AG04449 (cell line): Measurements from ENCODE around the gene MAST3.
"Not testable (repeated sequence)": the region's sequence is repeated elsewhere in the genome, so short reads cannot be mapped to it uniquely, and the experiment has no call there.

Experiments
- CTCF ChIA-PET: fragments of 350-600 bp; formaldehyde crosslinking; extraction: SDS; loops from one replicate; lab custom pipeline; 2021; ENCODE audit warnings: antibody characterized with exemption; lab: Yijun Ruan, JAX
- POLR2A ChIA-PET: fragments of 400-600, 350-600 bp; formaldehyde crosslinking; extraction: SDS; loops from one replicate; lab custom pipeline; 2020; ENCODE audit warnings: antibody characterized with exemption, inconsistent platforms; lab: Yijun Ruan, JAX
- DNase-seq: peaks from one replicate; pipeline ENCODE4 v3.0.0-alpha.2; 2010; ENCODE audit warnings: low read depth, low spot score
- H3K4me3 ChIP-seq: 2 replicates; pipeline ENCODE4 v1.5.1; 2011; ENCODE audit warnings: low read depth, mild to moderate bottlenecking, control low read depth, low read length
- CTCF ChIP-seq: IDR thresholded peaks from one replicate; pipeline ENCODE4 v1.5.1; 2011; ENCODE audit warnings: mild to moderate bottlenecking, moderate library complexity, low read length, control low read depth, inconsistent platforms; ENCODE audit not compliant: insufficient read depth; ENCODE audit errors: missing control alignments

MAST3 gene

GRCh38 chr19:18157465-18158063, 60.0 kb downstream of the MAST3 start:
- ChIA-PET CTCF (interaction anchor here (1.0 to 5.0 kb wide), 3 partner anchors 12 to 96 kb away, joined by 3 to 66 read pairs (median 8); a partner anchor contains a TSS), POLR2A (no interaction called here)
- TF ChIP-seq CTCF, result no peak
- H3K4me3 ChIP-seq, result no peak overlapping the region
- no peak for DNase-seq

GRCh38 chr19:18158467-18158866, 60.9 kb downstream of the MAST3 start:
- TF ChIP-seq CTCF, result no peak
- CTCF ChIA-PET, result interaction anchor here (0.6 to 5.0 kb wide), 4 partner anchors 11 to 95 kb away, joined by 3 to 66 read pairs (median 6); a partner anchor contains a TSS
- H3K4me3 ChIP-seq, result no peak overlapping the region
- no peak for DNase-seq
- POLR2A ChIA-PET, result no interaction called here

GRCh38 chr19:18159059-18159616, 61.6 kb downstream of the MAST3 start:
- CTCF ChIA-PET, result interaction anchor here (0.6 to 5.0 kb wide), 7 partner anchors 17 to 120 kb away, joined by 3 to 66 read pairs (median 5); a partner anchor contains a TSS
- DNase-seq, POLR2A ChIA-PET, H3K4me3 ChIP-seq: not testable (repeated sequence)

GRCh38 chr19:18159810-18160209, 62.2 kb downstream of the MAST3 start:
- no peak for TF ChIP-seq CTCF
- DNase-seq, result no peak
- ChIA-PET CTCF (interaction anchor here (1.0 to 5.0 kb wide), 20 partner anchors 8 to 158 kb away, joined by 3 to 66 read pairs (median 6); partner anchors contain the start of genes IFI30, MPV17L2 and PIK3R2), POLR2A (no interaction called here)
- no peak overlapping the region for H3K4me3 ChIP-seq

GRCh38 chr19:18160493-18160970, 63.0 kb downstream of the MAST3 start:
- ChIA-PET CTCF (interaction anchor here (0.6 to 5.0 kb wide), 29 partner anchors 8 to 161 kb away, joined by 3 to 66 read pairs (median 6); partner anchors contain the start of genes IFI30, MPV17L2 and PIK3R2), POLR2A (no interaction called here)
- TF ChIP-seq CTCF, result no peak
- H3K4me3 ChIP-seq, result peak overlapping the region; percentile 27
- no peak for DNase-seq

- POLR2A ChIA-PET, result no interaction called here
- CTCF ChIA-PET, result interaction anchor here (0.6 to 5.0 kb wide), 36 partner anchors 8 to 166 kb away, joined by 3 to 66 read pairs (median 5); partner anchors contain the start of genes IFI30, MPV17L2 and PIK3R2
- TF ChIP-seq CTCF, result peak; percentile 55
- peak overlapping the region; percentile 27 for H3K4me3 ChIP-seq
- no peak for DNase-seq
These were observed 63.5 kb downstream of the MAST3 start for GRCh38 chr19:18160971-18161635.
